GM21390 (cell line): ENCODE measurements around the gene PTPRM.

Experiments used
- ATAC-seq: cut with Tn5 transposase; IDR thresholded peaks from one replicate; pipeline ENCODE4 v1.9.1; 2021; ENCODE audit not compliant: unreplicated experiment

PTPRM gene

GRCh38 chr18:7787339-7787738 lies 220.2 kb downstream of the PTPRM start:
- no peak for ATAC-seq

DNA sequence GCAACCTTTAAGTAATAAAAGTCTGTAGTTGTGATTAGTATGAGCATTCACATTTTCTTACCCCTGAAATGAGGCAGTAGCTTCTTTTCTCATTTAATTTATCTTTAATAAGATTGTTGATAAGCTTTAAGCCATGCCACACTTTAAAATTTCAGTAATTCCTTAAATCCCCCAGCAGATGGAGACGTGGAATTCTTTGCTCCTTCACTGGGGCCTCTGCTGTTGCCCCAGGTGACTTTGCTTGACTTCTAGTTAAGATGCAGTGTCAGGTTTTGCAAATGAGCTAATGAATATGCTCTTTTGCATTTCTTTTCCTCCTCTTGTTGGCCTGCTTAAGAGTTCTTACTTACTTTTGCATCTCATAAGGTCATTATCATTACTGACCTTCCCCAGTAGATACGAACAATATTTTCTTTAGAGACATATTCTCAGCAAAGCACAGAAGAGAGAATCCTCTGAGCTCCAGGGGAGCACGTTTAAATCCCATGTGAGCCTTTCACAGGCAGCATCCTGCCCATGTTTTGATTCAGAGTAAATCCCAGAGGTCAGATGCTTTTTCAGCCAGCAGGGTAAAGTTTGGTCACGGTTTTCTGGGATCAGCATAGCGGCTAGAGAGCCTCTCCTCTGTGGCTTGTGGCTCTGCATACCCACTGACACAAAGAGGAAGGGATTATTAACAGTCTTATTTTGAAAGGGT lies 222.9 kb downstream of the PTPRM start:
- no peak for ATAC-seq

DNA sequence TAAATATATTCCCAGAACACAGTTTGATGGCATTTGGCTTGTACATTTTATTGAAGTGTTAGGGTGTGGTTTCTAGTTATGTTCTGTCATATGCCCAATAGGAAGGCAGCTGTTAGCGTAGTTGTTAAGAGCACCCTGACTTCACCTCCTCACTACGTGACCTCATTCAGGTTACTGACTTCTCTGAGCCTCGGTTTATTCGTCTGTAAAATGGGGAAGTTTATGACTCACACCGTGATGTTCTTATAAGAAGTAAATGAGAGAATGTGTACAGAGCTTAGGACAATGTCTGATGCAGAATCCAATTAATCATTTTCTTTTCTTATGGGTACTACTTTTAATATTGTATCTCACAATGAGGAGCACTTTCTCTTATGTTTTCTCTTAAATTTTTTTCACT lies 226.0 kb downstream of the PTPRM start:
- no peak for ATAC-seq

DNA sequence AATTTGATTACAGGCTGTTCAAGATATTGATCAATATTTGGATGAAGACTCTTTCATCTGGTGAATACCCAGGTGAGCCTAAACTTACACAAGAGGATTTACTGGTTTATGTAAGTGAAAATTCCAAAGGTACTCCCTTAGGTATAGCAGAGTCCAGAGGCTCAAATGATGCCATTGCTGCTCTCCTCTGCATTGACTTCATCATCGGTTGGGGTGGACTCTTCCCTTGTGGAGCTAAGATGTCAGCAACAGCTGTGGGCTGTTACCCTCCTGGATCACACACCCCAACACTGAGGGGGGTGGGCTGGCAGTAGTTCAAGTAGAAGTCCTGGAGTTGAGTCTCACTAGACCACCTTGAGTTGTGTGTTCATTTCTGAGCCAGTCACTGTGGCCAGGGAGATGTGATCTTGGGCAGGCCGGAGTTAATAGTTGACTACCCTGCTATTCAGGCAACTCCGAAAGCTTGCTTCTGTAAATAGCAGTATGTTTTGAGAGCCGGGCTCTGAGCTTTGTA lies 236.9 kb downstream of the PTPRM start:
- ATAC-seq: no peak

DNA sequence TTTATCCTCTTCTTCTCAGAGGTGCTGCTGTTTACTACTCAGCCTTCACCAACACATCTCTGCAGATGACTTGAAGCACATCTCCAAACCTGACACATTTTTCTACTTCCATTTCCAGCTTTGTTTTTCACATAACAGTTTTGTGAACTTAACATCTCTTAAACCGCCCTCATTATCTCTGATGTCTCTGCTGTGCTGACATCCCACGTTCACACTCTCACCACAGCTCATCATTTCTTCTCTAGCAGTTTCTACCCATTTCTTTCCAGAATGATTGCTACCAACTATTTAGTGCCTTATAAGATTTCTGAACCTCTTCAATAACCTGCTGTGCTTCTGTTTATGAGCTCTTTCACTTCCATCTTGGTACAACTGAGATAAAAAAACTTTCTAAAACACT lies 238.0 kb downstream of the PTPRM start:
- no peak for ATAC-seq

DNA sequence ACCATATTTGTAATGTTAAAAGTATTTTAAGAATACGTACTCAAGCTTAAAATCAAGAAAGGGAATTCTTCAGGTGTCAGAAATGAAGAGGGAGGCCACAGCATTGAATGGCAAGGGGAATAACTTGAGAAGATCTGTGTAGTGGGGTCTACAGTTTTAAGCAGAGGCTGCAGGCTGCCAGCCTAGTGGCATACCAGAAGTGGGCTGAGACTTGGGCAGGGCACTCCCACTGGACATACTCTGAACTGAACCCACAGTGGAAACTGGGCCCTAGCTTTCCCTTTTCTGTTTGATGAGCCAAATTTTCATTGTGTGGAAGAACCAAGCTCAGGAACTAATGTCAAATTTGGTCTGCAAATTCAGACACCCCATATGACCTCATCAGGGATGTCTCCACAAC lies 238.8 kb downstream of the PTPRM start:
- ATAC-seq: no peak

- no peak for ATAC-seq
Observed at GRCh38 chr18:7807936-7808453, 240.9 kb downstream of the PTPRM start.

DNA sequence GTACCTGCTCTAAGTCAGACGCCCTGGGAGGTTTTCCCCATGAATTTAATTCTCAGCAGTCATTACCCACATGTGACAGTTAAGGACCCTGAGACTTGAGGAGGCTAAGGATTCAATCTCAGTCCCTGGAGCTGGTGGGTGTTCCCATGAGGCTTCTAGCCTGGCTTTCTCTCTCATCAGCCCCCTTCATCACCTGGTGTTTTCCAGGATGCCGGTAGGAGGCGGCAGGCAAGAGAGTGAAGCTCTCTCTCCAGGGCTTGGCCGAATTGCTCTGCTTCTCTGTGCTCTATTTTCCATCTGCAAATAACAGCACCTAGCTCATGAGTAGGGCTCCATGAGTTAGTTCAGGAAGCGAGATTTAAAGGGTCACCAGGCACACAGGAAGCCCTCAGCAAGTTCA lies 241.9 kb downstream of the PTPRM start:
- ATAC-seq: no peak

GRCh38 chr18:7809455-7809854 lies 242.3 kb downstream of the PTPRM start:
- no peak for ATAC-seq

DNA sequence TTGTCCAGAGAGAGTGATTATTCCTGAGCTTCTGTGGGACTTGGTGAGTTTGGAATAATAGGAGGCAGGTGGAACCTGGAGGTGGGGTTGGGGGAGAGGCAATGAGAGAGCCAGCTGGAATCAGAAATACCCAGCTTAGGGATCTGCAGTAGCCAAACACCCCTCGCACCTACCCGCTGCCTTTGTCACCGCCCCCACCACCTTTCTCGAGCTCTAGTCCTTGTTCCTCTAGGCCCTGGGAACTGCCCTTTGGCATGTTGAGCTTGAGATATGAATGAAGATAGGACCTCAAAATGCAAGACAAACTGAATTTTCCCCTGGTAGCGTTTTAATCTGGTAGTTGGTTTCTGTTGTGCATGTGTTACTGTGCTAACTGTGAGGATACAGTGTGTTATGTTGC lies 242.9 kb downstream of the PTPRM start:
- ATAC-seq: no peak

DNA sequence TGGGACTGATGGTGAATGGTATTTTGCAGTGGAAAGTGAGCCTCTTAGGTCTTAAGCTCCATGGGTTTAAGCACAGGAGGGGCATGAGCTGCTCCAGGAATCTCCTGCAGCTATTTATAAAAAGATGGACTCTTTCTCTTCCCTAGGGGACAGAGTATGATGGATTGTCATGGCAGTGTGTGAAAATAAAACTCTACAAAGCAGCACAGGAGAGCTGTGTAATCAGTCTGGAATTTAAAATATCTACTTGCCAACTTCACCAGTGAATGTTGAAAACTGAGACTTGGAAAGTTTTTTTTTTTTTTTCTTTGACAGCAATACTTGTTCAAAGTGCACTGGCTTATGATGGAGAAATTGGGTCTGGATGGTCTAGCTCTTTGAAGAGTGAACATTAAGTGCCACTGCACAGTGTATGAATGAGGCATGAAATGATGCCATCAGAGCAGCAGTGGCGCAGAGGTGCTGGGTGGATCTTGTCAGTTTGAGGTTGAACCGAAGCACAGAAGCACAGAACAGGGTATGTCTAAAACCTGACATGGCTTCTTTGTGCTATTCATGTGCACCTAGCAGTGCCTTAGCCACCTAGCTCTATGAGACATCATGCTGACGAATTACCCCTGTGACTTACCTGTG lies 245.4 kb downstream of the PTPRM start:
- no peak for ATAC-seq

GRCh38 chr18:7813131-7813530 lies 246.0 kb downstream of the PTPRM start:
- ATAC-seq: no peak

- no peak for ATAC-seq
Observed at GRCh38 chr18:7814754-7815315, 247.7 kb downstream of the PTPRM start.

DNA sequence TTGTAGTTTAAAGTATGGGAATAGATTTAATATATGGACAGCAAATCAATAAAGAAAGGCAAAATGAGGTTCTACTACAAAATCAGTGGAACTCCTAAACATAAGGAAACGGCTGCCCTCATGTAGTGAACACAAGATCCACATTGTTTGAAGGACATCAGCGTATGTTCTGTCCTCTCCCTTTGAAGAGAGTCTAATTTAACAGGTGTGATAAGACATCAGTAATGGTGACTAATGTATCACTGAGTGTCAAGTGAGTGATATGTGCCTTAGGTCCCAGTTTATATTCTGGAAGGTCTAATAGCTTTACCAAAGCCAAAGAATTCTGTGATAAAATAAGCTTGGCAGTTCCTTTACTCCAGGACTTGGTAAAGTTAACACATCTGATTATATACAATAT lies 248.7 kb downstream of the PTPRM start:
- no peak for ATAC-seq

- ATAC-seq: no peak
Observed at GRCh38 chr18:7817575-7818230, 250.6 kb downstream of the PTPRM start.

- ATAC-seq: no peak
Observed at GRCh38 chr18:7821784-7822183, 254.7 kb downstream of the PTPRM start.

- ATAC-seq: peak; percentile 88
Observed at GRCh38 chr18:7822435-7823331, 255.6 kb downstream of the PTPRM start.

GRCh38 chr18:7824970-7825369 lies 257.9 kb downstream of the PTPRM start:
- no peak for ATAC-seq

- peak; percentile 88 for ATAC-seq
Observed at GRCh38 chr18:7830468-7830867, 263.4 kb downstream of the PTPRM start.

DNA sequence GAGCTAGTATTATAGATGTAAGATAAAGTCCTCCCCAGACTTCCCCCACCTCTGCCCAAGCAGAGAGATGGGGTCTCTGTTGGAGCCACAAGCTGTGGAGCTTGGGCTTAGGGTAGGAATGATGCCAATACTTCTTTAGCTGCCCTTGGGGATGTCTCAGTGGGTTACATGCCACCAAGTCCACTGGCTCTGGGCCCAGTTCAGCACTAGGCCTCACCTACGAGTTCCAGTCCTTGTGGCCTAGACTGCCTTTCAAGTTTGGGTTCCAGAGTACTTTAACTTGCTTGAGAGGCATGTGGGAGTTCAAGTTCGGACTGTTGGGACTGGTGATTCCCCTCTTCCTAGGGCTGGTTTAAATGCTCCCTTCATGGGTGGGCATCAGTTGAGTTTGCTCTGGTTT lies 272.4 kb downstream of the PTPRM start:
- no peak for ATAC-seq

GRCh38 chr18:7840411-7840810 lies 273.3 kb downstream of the PTPRM start:
- no peak for ATAC-seq
